HG02623 (cell line): ENCODE results near the gene GNAT3.

Source experiments
- ATAC-seq: cut with Tn5 transposase; IDR thresholded peaks from one replicate; pipeline ENCODE4 v1.9.1; 2021; ENCODE audit warnings: moderate library complexity; ENCODE audit not compliant: unreplicated experiment

Gene GNAT3

DNA sequence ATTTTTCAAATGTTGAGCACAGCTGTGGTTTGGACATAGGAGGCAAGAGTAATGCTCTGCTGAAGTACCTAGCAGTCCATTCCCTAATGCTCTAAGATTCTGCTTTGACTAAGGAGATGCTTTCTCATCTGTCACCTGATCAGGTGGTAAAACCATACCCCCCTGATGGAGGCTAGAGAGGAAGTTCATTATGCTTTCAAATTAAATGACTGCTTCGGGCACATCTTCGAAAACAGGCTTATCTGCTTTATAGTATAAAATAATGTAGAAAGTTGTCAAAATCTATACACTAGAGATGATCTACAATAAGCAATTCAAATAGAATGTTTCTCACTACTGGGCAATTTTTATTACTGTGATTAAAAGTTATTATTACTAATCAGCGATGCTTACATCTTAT, at the start of gene GNAT3:
GNAT3 (minus strand) TSS at position 101 of the 400 bp plus-strand sequence. CDS start 138 bp downstream, outside the sequence.
- no peak for ATAC-seq

DNA sequence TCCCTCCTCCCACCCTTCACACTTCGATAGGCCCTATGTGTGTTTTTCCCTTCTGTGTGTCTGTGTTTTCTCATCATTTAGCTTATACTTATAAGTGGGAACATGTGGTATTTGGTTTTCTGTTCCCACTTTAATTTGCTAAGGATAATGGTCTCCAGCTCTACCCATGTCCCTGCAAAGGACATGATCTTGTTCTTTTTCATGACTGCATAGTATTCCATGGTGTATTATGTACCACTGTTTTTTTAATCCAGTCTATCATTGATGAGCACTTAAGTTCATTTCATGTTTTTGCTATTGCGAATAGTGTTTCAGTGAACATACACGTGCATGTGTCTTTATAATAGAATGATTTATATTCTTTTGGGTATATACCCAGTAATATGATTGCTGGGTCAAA, 46.3 kb upstream of the GNAT3 start:
- ATAC-seq, result no peak

DNA sequence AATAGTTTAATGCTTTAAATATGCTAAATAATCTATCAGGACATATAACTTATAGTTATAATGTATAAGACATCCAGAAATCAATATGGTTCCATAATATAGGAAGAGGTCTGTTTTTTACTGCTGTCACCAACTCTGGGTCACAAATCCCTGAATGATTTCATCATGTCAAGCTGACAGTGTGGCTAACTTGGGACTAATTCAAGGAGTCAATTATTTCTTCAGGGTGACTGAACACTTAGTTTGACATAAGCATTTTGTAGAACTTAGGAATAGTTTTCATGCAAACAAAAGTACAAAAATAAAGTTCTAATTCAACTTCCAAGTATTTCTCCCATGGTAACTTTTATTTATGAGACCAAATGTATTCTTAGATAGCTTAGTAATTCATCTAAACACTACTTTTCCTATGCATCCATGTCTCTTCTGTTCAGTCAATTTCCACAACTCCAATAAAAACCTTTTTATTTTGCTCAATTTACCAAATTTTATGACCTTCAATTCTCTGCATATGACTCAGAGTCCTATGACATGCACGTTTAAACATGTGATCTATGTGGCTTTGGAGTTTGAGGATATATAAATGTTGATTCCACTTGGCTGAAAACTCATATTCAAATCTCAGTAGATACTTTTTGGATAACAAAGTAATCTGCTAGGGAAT, 40.3 kb upstream of the GNAT3 start:
- no peak for ATAC-seq

DNA sequence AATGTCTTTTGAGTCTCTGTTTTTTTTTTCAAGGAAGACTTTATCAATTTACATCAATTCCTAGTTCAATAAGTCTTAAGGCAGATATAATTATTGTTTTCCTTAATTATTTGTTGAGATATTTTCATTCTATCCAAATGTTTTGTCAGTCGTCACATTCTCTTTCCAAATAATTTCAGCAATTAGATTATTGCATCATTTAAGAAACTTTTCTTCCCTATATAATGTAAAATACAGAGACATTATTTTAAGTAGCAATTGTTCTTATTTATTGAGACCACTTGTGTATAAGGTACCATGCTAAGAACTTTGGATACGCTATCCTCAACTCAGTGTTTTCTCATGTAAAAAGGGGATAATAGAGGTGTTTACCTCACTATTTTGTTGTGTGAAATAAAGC, 38.1 kb upstream of the GNAT3 start:
- ATAC-seq, result no peak

DNA sequence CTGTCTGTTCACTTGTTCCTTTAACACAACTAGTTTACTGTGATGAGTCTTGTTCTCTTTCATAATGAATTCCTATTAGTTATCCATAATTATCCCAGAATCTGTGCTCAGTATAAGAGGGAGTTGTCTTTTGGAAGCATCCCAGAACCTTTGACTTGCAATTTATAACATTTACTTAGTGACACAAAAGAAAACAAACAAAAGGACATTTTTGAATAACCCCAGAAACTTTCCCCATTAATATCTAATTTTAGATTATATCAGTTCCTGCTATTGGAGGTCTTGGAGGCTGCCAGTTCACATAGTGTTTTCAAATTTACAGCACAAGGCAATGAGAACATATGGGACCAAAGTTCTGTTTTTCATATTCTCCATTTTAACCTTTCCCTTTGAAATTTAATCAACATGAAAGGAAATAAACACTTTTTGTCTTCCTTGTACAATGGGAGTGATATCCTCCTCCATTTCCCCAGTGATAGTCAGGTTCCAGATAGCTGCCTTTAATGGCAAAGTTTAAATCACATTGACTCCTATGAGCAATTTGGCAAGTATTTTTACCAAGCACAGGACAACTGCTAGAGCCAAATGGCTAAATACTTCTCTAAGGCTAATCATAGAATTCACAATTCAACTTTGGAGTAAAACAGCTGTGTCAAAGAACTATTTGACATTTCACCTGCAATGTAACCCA, 37.1 kb upstream of the GNAT3 start:
- ATAC-seq, result no peak

DNA sequence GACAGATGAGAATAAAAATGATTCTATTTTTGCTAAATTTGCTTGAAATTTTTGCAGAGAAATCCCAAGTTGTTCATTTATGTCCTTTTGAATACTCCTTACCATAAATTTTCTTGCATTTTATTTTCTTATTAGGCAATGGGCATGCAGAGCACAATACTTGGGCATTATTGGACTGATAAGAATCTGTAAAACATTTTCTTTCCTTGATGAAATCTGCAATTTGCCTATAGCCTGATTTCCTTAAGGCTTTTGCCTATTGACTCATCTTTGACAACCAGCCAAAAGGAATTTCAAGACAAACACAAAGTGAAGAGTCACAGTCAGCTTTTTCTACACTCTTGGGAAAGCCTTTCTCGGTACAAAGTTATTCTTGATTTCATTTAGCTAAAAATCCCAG, 30.5 kb upstream of the GNAT3 start:
- ATAC-seq, result no peak

DNA sequence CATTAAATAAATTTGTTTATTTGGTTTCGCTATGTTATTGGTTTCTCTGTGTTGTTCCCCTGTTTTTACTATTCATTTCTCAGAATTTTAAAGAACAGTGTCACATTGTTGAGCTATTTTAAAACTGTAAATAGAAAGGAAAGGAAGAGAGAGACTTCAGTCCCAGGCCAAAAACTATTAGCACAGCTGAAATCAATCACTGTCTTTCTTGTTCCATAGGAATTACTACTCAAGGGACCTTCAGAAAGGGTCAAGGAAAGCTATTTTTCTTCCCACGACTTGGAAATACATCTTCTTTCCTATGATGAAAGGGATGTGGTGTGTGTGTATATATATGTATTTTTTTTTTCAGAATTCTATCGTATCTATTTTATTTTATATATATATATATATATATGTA, 29.0 kb upstream of the GNAT3 start:
- no peak for ATAC-seq

DNA sequence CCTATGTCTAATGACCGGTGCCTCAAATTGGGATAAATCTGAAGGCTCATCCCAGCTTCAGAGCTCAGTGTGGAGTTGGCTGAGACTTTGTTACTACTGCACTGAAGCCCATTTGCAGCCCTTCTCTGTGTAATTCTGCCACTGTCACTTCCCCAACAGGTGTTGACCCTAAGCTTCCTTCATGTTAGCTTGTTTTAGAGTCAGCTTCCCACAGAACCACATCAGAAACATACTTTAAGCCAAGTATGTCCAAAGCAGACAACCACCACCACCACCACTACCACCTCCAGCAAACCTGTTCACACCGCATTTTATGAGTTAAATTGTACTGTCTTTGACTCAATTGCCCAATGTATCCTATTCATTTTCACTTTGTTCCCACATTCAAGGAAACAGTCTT, 25.2 kb upstream of the GNAT3 start:
- no peak for ATAC-seq

DNA sequence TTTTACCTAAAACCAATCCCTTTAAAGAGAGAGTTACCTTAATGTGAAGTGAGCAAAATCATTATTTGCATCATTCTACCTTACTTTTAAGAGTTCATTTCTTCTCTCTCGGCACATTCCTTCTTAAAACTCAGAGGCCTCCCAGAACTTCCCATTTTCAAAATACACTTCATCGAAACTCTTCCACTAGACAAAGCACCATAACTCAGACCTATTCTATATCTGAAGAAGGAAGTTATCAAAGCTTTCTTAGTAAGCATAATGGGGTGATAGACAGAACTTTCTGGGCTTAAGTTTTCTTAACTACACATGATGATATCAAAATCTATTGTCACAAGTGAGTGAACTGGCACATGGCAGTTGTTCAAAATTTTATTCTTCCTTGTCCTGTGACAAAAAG, 24.6 kb upstream of the GNAT3 start:
- no peak for ATAC-seq

DNA sequence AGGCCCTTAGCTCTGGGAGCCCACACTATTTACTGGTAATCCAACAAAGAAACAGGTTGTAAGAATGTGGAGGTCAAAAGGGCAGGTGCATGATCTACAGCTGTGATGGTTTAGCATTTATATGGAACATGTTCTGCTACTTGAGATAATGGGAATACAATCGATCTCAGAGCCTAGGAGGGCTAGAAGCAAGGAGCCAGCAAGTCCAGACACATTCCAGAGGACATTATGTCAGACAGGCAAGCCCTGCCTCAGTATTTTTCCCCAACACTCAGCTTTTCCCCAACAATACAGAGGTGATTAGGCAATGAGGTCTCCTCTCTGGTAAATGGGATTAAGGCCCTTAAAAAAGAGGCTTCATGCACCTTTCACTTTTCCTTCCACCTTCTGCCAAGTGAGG, 21.4 kb upstream of the GNAT3 start:
- ATAC-seq, result no peak

DNA sequence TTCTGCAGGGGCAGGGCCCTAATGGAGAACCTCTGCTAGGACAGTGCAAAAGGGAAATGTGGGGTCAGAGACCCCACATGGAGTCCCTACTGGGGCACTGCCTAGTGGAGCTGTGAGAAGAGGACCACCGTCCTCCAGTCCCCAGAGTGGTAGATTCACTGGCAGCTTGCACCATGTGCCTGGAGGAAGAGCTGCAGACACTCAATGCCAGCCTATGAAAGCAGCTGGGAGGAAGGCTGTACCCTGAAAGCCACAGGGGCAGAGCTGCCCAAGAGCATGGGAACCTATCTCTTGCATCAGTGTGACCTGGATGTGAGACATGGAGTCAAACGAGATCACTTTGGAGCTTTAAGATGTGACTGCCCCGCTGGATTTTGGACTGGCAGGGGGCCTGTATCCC, 20.3 kb upstream of the GNAT3 start:
- no peak for ATAC-seq

DNA sequence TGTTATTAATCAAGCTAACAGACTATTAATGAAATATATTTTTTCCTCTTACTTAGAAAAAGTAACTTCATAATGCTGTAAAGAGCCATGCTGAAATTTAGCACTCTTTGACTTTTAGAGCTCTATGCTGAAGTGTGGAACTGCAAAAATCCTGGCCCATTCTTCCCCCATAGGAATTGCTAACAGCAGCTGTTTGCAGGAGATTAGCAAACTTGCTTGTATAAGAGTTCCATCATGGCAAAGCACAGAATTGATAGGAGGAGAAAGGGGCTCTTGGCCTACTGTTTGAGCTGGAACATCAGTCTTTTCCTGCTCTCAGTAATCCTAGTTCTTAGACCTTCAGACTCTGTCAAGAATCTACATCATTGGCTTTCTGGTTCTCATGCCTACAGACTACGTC, 18.3 kb upstream of the GNAT3 start:
- no peak for ATAC-seq

DNA sequence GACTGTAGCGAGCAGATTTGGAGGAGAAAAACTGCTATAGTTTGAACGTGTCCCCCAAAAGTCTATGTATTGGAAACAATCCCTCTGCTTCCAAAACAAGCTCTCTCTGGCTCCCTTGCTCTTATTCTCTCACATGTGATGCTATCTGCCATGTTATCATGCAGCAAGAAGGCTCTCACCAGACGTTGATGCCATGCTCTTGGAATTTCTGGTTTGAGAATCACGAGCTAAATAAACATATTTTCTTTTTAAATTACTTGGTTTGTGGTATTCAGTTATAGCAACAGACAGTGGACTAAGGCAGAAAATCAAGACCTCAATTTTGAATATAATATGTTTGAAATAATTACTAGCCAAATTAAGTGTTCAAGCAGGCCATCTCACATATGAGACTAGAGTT, 17.5 kb upstream of the GNAT3 start:
- no peak for ATAC-seq

DNA sequence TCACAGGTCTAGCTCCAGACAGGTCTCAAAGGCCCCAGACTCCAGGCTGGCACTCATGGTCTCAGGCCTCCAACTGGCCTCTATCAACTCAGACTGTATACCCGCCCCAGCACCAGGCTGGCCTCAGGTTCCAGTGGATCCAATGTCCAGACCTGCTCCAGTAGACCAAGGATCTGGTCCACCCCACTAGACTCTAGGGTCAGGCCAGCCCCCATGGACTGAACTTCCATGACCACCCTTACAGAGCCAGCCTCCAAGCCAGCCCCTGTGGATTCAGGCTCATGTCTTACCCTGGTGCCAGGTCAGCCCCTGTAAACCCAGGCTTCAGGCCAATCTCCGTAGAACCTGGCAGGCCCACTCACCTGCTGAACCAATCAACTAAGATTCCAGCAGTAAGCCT, 16.8 kb upstream of the GNAT3 start:
- ATAC-seq, result no peak

DNA sequence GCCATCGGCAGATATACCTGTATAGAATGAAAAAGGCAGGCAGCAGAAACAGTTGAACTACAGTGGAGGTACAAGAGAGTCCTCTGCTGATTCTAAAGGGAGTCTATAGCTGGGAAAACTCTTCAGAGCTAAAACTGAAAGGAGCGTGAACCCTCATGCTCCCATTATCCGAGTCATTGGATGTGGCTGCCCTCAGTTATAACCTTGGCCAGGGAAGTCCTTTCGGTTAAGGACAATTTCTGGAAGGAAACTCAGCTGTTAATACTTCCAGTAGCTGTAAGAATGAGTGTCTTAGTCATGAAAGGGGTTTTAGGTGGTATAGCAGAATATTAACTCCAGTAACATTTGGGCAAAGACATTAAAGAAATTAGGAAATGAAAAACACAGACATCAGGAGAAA, 14.6 kb upstream of the GNAT3 start:
- ATAC-seq, result no peak

DNA sequence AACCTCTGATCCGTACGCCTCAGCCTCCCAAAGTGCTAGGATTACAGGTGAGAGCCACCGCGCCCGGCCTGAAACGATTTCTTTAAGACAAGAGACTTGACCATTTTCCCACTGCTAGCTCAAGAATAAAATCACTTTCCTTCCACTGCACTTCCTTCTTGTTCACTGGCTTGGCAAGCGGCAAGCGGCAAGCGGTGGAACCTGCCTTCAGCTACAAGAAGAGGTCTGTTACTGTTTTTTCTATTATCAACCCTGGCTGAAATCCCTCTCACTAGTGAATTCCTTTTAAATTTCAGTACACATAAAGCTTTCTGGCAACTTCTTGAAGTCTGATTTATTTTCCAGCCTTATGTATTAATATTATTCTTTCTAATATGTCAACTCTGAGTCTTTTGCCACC, 12.8 kb upstream of the GNAT3 start:
- ATAC-seq, result no peak

DNA sequence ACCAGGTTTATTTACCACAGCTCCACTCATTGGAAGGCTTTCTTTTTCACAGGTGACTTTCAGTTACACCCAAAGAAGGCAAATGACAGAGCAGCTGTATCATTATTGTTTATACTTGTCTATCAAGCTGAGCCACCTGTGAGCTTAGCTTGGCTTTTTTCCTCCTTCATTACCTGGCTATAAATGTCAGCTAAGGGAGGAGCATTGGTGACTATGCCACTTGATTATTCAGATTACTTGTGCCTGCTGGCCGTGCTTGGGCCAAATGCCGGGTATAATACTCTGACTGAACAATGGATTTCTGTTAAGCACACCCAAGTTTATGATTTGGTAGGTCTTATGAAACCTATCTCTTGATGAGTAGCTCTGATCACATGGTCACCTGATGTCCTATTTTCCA, 9.9 kb upstream of the GNAT3 start:
- no peak for ATAC-seq

DNA sequence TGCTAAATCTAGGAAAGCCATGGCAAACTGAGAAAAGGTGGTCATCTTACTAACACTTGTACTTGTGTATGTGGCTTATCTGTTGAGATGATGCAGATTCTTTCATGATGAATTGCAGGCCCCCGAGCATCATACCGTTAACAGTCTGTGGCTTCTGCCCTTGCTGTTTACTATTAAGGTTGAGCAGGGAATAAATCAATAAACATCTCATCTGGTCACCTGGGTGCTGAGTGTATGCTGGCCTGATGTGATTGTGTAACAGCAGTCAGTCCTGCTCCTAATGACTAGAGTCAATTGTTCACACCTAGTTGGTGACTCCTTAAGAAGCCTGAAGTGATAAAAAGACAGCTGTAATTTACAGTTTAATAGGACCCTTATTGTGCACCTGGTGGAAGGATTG, 8.3 kb upstream of the GNAT3 start:
- ATAC-seq, result no peak

DNA sequence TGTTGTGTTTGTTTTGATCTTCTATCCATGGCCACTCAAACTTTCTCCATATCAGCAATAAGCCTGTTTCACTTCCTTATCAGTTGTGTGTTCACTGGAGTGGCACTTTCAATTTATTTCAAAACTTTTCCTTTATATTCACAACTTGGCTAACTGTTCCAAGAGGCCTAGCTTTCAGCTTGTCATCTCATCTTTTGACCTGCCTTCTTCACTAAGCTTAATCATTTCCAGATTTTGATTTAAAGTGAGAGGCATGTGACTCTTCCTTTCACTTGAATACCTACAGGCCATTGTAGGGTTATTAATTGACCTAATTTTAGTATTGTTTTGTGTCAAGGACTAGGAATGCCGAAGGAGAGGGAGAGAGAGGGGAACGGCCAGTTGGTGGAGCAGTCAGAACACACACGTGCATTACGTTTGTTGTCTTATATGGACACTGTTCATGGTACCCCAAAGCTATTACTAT, 5.5 kb upstream of the GNAT3 start:
- ATAC-seq, result no peak

DNA sequence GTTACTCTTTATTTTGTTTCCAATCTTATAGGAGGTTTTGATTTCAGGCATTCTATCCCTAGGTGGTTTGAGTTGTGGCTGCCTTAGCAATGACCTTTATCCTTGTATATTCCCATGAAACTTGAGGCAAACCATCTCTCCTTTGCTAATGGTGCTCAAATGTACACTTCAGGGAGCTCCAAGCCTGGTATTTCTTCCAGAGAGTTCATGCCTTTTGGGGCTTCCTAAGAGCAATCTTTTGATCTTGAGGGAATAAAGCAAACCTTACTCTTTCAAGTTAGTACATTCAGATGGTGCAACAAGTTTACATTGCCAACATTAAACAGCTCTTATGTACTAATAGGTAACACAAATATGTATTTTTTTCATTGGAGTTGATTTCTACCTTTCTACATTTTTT, 3.4 kb upstream of the GNAT3 start:
- ATAC-seq, result no peak

DNA sequence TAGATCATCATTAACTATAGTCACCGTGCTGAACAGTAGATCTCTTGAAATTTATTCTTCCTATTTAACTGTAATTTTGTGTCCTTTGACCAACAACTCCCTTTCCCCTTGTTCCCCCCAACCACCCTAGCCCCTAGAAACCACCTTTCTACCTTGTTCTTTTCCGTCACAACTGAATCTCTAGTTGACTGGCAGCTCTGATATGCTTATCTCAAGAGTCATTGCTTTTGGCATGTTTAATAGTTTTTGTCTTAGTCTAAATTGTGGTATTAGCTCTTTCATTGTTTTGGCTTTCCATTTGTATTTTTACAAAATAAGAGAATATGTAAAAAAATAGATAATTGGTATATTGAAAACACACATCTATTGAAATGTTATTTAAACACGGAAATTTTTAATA, 1.8 kb downstream of the GNAT3 start:
- ATAC-seq, result no peak

DNA sequence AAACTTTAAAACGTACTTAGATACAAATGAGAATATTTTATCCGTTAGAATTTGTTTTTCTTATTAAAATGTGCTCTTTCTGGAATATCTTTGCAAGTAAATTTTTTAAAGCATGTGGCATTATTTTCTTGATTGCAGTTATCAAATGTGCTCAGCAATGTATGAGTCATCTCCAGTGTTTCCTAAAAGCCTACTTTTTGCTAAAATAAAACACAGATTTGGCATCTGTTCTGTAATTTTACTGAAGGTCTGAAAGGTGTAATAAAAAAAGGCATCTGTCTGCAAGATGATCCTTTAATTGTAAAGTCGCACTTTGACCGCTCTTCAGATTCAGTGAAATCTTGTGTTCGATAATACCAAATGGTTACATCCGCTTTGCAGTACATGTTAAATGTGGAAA, 3.4 kb downstream of the GNAT3 start:
- ATAC-seq, result no peak
